ENCODE measurements around the gene HTR3B. TPM values are rescaled to one million over a fixed set of nuclear protein-coding genes. Genes with fewer than 3 reads are reported as not detected.

Gene HTR3B
- total RNA-seq, 1 donor from 2014 or later = not detected

DNA sequence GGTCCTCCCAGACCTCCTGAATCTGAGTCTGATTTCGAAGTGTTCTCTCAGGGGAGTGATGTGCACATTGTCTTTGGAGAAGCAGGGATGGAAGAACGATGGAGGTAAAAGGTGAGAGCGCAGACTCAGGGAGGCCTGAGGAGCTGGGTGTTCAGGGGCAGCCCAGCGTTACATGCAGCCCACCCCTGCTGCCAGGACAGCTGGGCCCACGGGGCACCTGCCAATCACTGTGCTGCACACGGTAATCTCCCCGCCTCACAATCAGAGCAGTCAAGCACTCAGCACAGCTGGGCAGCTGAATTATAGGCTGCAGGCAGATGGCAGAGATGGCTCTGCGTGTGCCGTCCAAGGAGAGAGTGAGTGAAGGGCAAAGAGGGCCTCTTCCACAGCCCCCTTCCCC is 52.4 kb downstream of the HTR3B start:
- Histone ChIP-seq H3F3A (ENCODE audit: low read depth) (peaks cover 9% of the 10 kb centered on the region), H4K20me1 (ENCODE audit: low read depth) (no peaks in the 10 kb centered on the region), H3K27me3 (no peaks in the 10 kb centered on the region), H3K79me2 (ENCODE audit: low read depth) (no peaks in the 10 kb centered on the region), H3K27ac (no peak overlapping the region), H3K4me2 (no peak overlapping the region), H3K4me1 (peaks cover 12% of the 10 kb centered on the region), H3K4me3 (no peak overlapping the region), H3K9ac (no peak overlapping the region), H2AFZ (replicated peaks) (no peak overlapping the region), H3K9me3 (ENCODE audit: low read depth) (no peaks in the 10 kb centered on the region), H3K36me3 (no peaks in the 10 kb centered on the region)
- H3K9me3 Mint-ChIP-seq = no peaks in the 10 kb centered on the region
- peak; percentile 39 for DNase-seq (ENCODE audit: low spot score)
- TF ChIP-seq EZH2phosphoT487 (IDR thresholded peaks at IDR 0.05) = no peak
- TF ChIP-seq EZH2 (IDR thresholded peaks at IDR 0.05) = no peak
- TF ChIP-seq, protein P1, sequence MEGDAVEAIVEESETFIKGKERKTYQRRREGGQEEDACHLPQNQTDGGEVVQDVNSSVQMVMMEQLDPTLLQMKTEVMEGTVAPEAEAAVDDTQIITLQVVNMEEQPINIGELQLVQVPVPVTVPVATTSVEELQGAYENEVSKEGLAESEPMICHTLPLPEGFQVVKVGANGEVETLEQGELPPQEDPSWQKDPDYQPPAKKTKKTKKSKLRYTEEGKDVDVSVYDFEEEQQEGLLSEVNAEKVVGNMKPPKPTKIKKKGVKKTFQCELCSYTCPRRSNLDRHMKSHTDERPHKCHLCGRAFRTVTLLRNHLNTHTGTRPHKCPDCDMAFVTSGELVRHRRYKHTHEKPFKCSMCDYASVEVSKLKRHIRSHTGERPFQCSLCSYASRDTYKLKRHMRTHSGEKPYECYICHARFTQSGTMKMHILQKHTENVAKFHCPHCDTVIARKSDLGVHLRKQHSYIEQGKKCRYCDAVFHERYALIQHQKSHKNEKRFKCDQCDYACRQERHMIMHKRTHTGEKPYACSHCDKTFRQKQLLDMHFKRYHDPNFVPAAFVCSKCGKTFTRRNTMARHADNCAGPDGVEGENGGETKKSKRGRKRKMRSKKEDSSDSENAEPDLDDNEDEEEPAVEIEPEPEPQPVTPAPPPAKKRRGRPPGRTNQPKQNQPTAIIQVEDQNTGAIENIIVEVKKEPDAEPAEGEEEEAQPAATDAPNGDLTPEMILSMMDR (IDR thresholded peaks at IDR 0.05) = no peak
- peaks cover 28% of the 10 kb centered on the region for H3K4me1 Mint-ChIP-seq
- no peaks in the 10 kb centered on the region for H3K36me3 Mint-ChIP-seq
- peaks cover 19% of the 10 kb centered on the region for H3K27me3 Mint-ChIP-seq (ENCODE audit: insufficient read depth, low read depth)
- H3K27ac Mint-ChIP-seq = no peak overlapping the region
- no peak overlapping the region for H3K4me3 Mint-ChIP-seq

- peaks cover 23% of the 10 kb centered on the region for H3K4me1 Mint-ChIP-seq
- H3K4me1 ChIP-seq = peaks cover 8% of the 10 kb centered on the region
- no peak overlapping the region for H3K4me2 ChIP-seq
- H4K20me1 ChIP-seq (ENCODE audit: low read depth) = no peaks in the 10 kb centered on the region
- H3K4me3 Mint-ChIP-seq = no peak overlapping the region
- H3K9ac ChIP-seq = no peak overlapping the region
- no peak overlapping the region for H3K27ac ChIP-seq
- H3K27me3 ChIP-seq = no peaks in the 10 kb centered on the region
- no peaks in the 10 kb centered on the region for H3K9me3 Mint-ChIP-seq
- no peaks in the 10 kb centered on the region for H3K79me2 ChIP-seq (ENCODE audit: low read depth)
- TF ChIP-seq, protein P1 (IDR thresholded peaks at IDR 0.05) = no peak
- TF ChIP-seq EZH2phosphoT487 (IDR thresholded peaks at IDR 0.05) (no peak), EZH2 (IDR thresholded peaks at IDR 0.05) (no peak)
- no peak overlapping the region for H3K4me3 ChIP-seq
- H3K36me3 Mint-ChIP-seq = no peaks in the 10 kb centered on the region
- H3K27ac Mint-ChIP-seq = peak overlapping the region; percentile 53
- peaks cover 19% of the 10 kb centered on the region for H3K27me3 Mint-ChIP-seq (ENCODE audit: insufficient read depth, low read depth)
- H3K9me3 ChIP-seq (ENCODE audit: low read depth) = no peaks in the 10 kb centered on the region
- peaks cover 6% of the 10 kb centered on the region for H3F3A ChIP-seq (ENCODE audit: low read depth)
- no peak for DNase-seq (ENCODE audit: low spot score)
- H3K36me3 ChIP-seq = no peaks in the 10 kb centered on the region
- no peak overlapping the region for H2AFZ ChIP-seq (replicated peaks)
Observed at GRCh38 chr11:113960702-113961330, 56.2 kb downstream of the HTR3B start.

DNA sequence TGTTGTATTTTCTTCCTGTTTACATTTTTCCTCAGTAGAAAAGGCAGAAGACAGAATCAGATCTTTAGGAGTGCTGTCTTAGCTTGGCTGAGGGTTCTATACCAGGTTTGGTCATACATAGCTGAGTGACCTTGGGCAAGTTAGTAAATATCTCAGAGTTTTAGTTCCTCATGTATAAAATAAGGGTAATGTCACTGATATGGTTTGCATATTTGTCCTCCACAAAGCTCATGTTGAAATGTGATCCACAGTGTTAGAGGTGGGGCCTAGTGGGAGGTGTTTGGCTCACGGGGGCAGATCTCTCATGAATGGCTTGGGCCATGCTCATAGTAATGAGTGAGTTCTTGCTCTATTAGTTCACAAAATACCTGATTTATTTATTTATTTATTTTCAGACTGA is 62.8 kb downstream of the HTR3B start:
- no peak for DNase-seq (ENCODE audit: low spot score)
- Histone ChIP-seq H2AFZ (replicated peaks) (no peak overlapping the region), H3K36me3 (no peaks in the 10 kb centered on the region), H3K4me2 (no peak overlapping the region), H3K4me3 (no peak overlapping the region), H3K4me1 (no peaks in the 10 kb centered on the region), H4K20me1 (ENCODE audit: low read depth) (no peaks in the 10 kb centered on the region), H3K9ac (no peak overlapping the region), H3K27me3 (no peaks in the 10 kb centered on the region), H3K9me3 (ENCODE audit: low read depth) (no peaks in the 10 kb centered on the region), H3K27ac (no peak overlapping the region), H3F3A (ENCODE audit: low read depth) (no peaks in the 10 kb centered on the region), H3K79me2 (ENCODE audit: low read depth) (no peaks in the 10 kb centered on the region)
- no peaks in the 10 kb centered on the region for H3K4me1 Mint-ChIP-seq
- peaks cover 8% of the 10 kb centered on the region for H3K27me3 Mint-ChIP-seq (ENCODE audit: insufficient read depth, low read depth)
- H3K27ac Mint-ChIP-seq = no peak overlapping the region
- no peaks in the 10 kb centered on the region for H3K36me3 Mint-ChIP-seq
- H3K9me3 Mint-ChIP-seq = no peaks in the 10 kb centered on the region
- no peak overlapping the region for H3K4me3 Mint-ChIP-seq
- TF ChIP-seq, protein P1 (IDR thresholded peaks at IDR 0.05) = no peak
- TF ChIP-seq EZH2 (IDR thresholded peaks at IDR 0.05) (no peak), EZH2phosphoT487 (IDR thresholded peaks at IDR 0.05) (no peak)

Measured in neural progenitor cell (in vitro differentiated cells).